NCI-H524 treated with DMSO at 0.1 percent for 48 hours (cell line): ENCODE results near the gene KMT2C.
"Not testable (repeated sequence)": the region's sequence is repeated elsewhere in the genome, so short reads cannot be mapped to it uniquely, and the experiment has no call there.

ENCODE experiments used
- DNase-seq: peaks from one replicate; lab custom pipeline; 2025; lab: John Stamatoyannopoulos, UW

The KMT2C gene

DNA sequence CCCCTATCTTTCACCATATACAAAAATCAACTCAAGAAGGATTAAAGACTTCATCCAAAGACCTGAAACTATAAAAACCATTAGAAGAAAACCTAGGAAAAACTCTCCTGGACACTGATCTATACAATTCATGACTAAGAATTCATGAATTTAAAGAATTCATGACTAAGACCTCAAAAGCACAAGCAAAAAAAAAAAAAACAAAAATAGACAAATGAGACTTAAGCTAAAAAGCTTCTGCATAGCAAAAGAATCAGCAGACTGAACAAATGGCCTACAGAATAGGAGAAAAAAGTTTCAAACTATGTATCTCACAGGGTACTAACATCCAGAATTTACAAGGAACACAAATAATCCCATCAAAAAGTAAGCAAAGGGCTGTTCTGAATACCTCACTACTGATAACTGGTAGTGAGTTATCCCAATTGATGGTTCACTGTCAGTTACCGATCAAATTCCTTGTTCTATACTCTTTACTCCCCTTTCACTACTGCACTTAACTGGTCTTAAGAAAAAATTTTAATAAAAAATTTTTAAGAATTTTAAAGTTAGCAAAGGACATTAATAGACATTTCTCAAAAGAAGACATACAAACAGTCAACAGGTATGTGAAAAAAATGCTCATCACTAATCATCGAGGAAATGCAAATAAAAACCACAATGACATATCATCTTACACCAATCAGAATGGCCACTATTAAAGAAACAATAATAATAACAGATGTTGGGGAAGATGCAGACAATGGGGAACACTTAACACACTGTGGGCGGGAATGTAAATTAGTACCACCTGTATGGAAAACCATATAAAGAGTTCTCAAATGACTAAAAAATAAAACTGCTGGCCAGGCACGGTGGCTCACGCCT is 33.2 kb downstream of the KMT2C start:
- DNase-seq = no peak

GRCh38 chr7:152399344-152399743 is 36.5 kb downstream of the KMT2C start:
- no peak for DNase-seq

- DNase-seq = no peak
Observed at GRCh38 chr7:152395112-152395511, 40.7 kb downstream of the KMT2C start.

- not testable (repeated sequence) for DNase-seq
Observed at GRCh38 chr7:152394214-152394613, 41.6 kb downstream of the KMT2C start.

GRCh38 chr7:152392254-152392653 is 43.5 kb downstream of the KMT2C start:
- no peak for DNase-seq

DNA sequence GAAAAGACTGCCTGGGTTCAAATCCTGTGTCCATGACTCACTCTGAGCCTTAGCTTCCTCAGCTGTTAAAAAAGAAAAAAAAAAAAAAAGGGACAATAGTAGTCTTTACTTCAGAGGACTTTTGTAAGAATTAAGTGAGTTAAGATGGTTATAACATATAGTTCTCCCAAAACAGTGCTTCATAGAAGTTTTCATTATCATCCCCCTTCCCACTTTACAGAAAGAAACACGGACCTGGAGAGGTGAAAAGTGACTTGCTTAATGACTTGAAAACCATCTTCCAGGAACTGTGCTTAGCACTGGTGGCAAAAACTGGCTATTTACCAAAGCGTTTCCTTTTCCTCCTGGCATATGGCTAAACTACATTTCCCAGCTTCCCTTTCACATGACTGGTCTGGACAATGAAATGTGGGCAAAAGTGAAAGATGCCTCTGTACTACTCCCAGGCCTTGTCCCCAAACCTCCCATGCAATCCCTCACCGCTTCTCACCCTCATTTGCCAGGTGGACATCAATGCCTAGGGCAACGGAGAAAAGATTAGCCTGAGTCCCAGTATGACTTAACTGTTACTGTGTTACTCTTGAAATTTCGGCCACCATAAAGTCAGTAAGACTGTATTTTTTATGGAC is 49.6 kb downstream of the KMT2C start:
- DNase-seq = not testable (repeated sequence)

DNA sequence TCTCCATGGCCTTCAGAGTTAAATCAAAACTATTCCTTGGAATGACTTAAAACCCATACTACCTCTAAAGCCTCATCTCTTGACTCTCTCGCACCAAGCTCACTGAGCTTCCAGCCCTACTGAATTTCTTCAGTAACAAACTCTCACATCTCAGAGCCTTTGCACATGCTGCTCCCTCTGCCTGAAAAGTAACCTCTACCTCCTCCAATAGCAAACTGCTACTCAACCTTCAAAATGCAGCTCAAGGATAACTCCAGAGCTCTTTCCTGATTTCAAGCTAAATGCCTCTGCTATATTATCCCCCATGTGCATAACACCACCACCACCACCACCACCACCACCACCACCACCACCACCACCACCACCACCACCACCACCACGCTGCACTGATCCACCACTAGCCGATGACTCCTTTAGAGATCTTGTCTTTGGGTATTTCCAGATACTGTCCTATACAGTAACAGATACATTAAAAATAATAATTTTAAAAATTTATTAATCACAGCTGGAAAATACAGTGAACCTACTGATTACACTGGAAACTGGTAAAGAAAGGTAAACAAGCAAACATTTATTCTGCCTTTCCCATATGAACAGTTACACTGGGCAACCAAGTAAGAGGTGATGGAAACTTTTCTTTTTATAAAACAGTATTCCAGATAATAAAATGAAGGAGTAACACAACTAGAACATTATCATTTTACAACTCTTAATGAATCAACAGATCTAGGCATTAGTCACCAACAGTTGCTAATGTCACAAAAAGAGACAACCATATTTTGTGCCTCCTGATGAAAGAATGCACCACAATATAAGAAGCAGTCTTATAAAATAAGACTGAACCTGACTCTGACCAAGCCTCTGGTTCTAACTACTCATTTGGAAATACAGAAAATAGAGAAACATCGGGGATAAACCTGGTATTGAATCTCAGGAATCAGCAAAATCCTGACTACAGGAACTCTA is 51.3 kb downstream of the KMT2C start:
- DNase-seq = not testable (repeated sequence)

GRCh38 chr7:152383341-152384234 is 52.2 kb downstream of the KMT2C start:
- DNase-seq = no peak

- DNase-seq = no peak
Observed at GRCh38 chr7:152382244-152382643, 53.6 kb downstream of the KMT2C start.

DNA sequence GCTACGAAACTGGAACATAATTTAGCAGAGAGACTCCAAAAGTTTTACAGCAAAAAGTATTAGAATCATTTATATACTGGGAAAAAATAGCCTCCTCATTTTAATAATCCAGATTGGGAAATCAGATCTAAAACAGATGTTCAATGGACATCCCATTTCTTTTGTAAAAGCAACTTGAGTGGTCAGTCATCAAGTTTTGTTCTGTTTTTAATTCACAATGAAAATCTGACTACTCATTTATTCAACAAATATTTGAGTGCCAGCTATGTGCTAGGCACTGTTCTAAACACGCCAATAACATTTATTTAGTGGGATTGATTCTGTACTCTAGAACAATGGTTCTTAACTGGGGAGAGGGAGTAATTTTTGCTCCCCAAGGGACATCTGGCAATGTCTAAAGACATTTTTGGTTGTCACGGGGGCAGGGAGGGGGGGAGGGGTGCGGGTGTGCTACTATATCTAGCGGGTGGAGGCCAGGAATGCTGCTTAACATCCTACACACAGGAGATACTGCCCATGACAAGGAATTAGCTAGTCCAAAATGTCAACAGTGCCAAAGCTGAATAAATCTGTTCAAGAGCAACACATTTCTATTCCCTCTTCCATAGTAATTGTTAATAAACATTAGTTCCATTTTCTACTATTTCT is 54.7 kb downstream of the KMT2C start:
- DNase-seq = not testable (repeated sequence)

DNA sequence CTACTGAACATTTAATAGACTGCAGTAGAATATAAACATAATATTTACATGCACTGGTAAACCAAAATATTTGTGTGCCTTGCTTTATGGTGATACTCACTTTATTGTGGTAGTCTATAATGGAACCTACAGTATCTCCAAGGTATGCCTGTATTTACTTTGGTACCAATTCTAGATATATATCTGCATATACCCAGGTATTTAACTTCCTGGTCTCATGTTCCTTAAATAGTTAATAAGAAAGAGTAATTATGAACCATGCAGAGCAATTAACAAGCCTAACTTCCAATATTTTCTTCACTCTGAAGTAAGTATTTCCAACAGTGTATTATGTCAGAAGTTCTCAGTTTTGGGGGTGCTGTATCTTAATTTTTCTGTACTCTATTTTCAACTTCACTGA is 57.3 kb downstream of the KMT2C start:
- DNase-seq = not testable (repeated sequence)

DNA sequence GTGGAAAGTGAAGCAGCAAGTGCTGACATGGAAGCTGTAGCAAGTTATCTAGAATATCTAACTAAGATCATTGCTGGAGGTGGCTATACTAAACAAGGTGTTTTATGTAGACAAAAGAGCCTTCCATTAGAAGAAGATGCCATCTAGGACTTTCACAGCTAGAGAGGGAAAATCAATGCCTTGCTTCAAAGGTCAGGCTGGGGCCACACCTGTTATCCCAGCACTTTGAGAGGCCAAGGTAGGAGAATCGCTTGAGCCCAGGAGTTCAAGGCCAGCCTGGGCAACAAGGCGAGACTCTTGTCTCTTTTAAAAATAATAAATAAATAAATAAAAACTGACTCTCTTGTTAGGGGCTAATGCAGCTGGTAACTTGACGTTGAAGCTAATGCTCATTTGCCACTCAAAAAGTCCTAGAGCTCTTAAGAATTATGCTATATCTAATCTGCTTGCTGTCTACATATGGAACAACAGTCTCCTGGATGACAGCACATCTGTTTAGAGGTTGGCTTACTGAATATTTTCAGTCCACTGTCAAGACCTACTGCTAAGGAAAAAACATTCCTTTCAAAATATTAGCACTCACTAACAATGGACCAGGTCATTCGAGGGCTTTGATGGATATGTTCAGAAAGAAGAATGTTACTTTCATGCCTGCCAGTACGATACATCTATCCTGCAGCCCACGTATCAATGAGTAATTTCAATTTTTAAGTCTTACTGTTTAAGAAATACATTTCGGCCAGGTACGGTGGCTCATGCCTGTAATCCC is 58.9 kb downstream of the KMT2C start:
- DNase-seq = not testable (repeated sequence)

- DNase-seq = no peak
Observed at GRCh38 chr7:152370297-152370696, 65.5 kb downstream of the KMT2C start.

DNA sequence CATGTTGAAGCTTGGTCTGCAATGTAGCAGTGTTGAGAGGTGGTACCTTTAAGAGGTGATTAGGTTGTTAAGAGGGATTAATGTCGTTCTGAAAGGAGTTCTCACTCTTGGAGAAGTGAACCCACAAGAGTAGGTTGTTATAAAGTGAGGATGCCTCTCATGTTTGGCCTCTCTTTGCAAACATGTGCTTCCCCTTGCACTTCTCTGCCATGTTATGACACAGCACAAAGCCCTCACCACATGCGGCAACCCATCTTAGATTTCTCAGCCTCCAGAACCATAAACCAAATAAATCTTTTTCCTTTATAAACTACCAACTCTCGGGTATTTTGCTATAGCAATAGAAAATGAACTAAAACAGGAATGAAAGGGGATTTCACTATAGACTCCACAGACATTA is 66.3 kb downstream of the KMT2C start:
- DNase-seq = peak; percentile 43

DNA sequence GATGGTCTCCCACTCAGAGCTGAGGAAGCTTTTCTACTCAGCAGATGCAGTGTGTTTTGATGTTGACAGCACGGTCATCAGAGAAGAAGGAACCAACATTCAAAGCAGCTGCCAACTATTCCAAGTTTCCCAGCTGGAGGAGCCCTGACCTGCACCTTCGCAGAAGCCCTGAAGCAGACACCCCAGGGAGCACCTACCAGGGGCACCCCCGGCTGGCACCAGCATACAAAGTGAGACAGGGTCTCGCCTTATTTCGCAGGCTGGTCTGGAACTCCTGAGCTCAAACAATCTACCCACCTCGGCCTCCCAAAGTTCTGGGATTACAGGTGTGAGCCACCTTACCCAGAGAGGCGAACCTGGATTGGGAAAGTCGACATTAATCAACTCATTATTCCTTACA is 68.6 kb downstream of the KMT2C start:
- no peak for DNase-seq

- DNase-seq = no peak
Observed at GRCh38 chr7:152366662-152367061, 69.1 kb downstream of the KMT2C start.

DNA sequence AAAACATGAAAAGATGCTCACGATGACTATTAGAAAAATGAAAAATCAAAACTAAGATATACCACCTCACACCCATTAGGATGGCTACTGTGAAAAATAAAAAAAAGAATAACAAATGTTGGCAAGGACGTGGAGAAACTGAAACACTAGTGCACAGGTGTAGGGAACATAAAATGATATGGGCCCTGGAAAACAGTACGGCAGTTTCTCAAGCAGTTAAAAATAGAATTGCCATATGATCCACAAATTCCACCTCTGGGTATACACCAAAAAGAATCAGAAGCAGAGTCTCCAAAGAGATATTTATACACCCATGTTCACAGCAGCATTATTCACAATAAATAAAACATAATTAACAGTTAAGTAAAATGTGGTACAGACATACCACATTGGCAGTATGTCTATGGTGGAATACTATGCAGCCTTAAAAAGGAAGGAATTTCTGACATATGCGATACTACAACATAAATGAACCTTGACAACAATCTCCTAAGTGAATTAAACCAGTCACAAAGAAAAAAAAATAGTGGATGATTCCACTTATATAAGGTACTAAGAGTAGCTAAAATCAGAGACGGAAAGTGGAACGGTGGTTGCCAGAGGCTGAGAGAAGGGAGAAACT is 69.7 kb downstream of the KMT2C start:
- no peak for DNase-seq

DNA sequence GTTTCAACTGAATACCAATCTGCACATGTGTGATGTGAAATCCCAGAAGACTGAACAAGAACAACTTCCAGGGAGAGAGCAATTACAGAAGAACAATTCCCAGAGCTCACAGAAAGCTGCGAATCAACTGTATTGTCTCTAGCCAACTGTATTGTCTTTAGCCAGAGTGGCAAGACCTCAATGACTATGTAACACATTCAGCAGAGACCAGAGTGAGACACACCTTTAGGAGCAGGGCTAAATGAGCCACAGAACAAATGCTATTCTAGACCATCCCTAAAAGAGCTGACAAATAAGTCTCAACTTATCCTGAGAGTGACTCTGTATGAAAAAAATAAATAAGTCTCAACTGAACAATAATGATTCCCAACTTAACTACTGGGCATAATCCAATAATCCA is 72.0 kb downstream of the KMT2C start:
- no peak for DNase-seq

DNA sequence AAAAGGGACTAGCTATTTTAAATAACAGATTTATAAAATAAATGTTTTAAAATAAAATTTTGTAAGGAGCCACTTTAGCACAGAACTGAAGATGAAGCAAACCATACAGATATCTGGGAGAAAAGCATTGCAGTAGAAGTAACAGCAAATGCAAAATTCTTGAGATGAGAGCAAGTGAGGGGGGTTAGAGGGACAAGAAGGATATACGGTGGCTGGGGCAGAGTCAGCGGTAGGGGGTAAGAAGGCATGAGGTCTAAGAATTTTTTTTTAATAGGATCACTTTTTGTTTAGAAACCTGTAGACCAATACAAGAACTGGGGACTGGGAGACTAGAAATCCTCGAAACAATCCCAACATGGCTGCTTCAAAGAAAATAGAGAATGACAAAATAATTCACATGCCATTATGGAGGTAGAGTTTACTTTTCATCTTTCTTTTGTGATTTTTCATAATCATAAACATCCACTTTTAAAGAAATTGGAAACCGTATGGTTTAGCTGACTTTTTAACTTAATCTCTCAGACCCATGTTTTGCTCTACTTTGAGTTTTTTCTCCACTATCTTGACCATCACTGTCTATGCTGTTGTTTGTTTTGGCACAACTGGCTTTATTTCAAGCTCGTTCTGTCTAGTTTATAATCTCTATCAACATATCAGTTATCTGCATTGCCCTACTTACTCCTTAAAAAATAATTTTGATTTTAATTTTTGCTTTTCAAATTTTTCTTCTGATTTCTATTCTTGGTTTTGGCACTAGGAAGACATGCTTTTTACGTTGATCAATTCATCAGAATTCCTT is 73.5 kb downstream of the KMT2C start:
- no peak for DNase-seq
